Gastrocnemius medialis (tissue), 4 donors: ENCODE data around the gene RTP5.

Experiments used
- POLR2A ChIP-seq, 2 donors: fragments of 450-650 bp; IDR thresholded peaks; one replicate each; pipeline ENCODE4 v1.6.1; 2017; ENCODE audit warnings: antibody characterized with exemption in 2 of 2, mild to moderate bottlenecking in 2 of 2, moderate library complexity in 2 of 2
- TF ChIP-seq, protein P1 (sequence below), 5 experiments: fragments of 450-650 bp in 3 of 5; fragments of 200-600 bp in 2 of 5; sonication (generic) in 2 of 5; IDR thresholded peaks in 4 of 5; conservative IDR thresholded peaks in 1 of 5; 1 replicate in 4 of 5; 2 replicates in 1 of 5; pipeline ENCODE4 v1.5.1; 2016 to 2019; ENCODE audit warnings: antibody characterized with exemption in 5 of 5, mild to moderate bottlenecking in 3 of 5, moderate library complexity in 3 of 5

DNA sequence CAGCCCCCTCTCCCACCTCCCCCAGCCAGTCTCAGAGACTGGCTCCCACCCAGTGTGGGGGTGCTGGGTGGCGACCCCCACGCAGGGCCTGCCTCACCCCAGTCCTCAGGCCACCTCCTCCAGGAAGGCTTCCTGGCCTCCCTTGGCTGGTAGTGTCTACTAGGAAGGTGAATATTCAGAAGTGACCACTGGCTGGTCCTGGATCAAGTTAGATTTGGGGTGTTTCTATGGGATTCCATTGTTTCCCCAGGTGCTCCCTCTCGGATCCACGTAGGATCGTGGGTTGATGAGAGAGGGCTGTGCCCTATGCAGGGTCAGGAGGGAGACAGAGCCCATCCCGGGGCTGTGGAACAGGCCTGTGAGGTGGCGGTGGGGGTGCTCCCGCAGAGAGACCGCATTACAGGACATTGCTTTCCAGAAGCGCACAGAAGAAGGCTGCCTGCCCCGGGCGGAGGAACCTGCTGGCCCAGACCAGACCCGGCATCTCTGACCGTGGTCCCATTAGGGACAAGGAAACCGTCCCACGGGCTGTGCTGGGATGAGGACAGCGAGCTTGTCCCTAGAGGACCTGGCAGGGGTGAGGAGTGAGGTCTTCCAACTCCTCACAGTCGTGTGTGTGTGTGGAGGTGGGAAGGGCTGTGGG is 14.2 kb upstream of the RTP5 start:
- TF ChIP-seq, protein P1, sequence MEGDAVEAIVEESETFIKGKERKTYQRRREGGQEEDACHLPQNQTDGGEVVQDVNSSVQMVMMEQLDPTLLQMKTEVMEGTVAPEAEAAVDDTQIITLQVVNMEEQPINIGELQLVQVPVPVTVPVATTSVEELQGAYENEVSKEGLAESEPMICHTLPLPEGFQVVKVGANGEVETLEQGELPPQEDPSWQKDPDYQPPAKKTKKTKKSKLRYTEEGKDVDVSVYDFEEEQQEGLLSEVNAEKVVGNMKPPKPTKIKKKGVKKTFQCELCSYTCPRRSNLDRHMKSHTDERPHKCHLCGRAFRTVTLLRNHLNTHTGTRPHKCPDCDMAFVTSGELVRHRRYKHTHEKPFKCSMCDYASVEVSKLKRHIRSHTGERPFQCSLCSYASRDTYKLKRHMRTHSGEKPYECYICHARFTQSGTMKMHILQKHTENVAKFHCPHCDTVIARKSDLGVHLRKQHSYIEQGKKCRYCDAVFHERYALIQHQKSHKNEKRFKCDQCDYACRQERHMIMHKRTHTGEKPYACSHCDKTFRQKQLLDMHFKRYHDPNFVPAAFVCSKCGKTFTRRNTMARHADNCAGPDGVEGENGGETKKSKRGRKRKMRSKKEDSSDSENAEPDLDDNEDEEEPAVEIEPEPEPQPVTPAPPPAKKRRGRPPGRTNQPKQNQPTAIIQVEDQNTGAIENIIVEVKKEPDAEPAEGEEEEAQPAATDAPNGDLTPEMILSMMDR (IDR thresholded peaks at IDR 0.05 in 4 of 5, conservative IDR thresholded peaks at IDR 0.05 in 1 of 5) = no peak
- TF ChIP-seq POLR2A (IDR thresholded peaks at IDR 0.05) = no peak
